ENCODE results near the gene CAMTA1.
A peak's percentile ranks its signal among the peaks of the same experiment; 100 is the strongest.
"Not testable (repeated sequence)": the region's sequence is repeated elsewhere in the genome, so short reads cannot be mapped to it uniquely, and the experiment has no call there.

CAMTA1 gene

GRCh38 chr1:7587773-7588456 lies 802.7 kb downstream of the CAMTA1 start:
- no peak for DNase-seq

- no peak for DNase-seq
Observed at GRCh38 chr1:7588457-7588827, 803.2 kb downstream of the CAMTA1 start.

GRCh38 chr1:7589080-7589735 lies 804.0 kb downstream of the CAMTA1 start:
- DNase-seq: no peak

- DNase-seq: no peak
Observed at GRCh38 chr1:7589774-7590425, 804.6 kb downstream of the CAMTA1 start.

DNA sequence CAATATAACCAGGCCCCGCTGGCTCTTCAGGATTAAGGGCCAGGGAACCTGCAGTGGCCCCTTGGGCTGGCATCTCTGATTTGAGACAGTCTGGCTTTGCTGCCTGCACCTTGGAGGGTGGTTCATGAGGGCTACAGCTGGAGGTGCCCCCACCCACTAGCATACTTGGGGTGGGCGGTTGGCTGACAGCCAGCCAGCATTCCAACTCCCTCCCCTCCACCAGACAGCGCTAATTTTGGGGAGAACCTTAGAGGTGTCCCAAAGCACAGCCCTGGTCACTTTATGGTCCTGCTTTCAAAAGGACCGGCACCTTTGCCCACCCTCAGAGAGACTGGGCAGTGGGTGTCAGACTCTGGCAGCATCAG lies 805.2 kb downstream of the CAMTA1 start:
- no peak for DNase-seq

- no peak for DNase-seq
Observed at GRCh38 chr1:7591565-7591964, 806.3 kb downstream of the CAMTA1 start.

GRCh38 chr1:7592120-7592798 lies 807.0 kb downstream of the CAMTA1 start:
- DNase-seq: no peak

- DNase-seq: peak; percentile 18 to 47
Observed at GRCh38 chr1:7594002-7594713, 808.9 kb downstream of the CAMTA1 start.

DNA sequence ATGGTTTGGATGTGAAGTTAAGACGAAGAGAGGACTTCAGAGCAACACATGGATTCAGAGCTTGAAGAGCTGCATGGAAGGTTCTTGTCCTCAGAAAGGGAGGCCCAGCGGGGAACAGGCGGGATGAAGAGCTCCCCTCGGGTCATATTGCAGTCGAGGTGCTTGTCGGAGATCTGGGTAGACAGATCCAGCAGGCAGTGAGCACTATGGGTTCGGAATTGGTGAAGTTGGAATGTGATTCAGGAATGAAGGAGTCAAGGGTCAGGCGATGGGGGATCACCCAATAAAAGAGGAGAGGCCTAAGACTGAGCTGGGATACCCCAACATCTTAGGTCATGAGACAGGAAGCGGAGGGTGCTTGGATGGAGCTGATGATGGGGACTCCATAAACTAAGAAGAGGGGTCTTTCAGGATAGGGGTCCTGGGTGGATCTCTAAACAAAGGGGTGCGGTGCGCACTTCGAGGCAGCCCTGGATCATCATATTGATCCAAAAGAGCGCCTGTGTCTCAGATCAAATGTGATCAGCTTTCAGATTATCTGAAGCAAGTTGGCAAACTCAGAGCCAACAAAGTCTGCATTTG lies 809.6 kb downstream of the CAMTA1 start:
- DNase-seq: no peak

DNA sequence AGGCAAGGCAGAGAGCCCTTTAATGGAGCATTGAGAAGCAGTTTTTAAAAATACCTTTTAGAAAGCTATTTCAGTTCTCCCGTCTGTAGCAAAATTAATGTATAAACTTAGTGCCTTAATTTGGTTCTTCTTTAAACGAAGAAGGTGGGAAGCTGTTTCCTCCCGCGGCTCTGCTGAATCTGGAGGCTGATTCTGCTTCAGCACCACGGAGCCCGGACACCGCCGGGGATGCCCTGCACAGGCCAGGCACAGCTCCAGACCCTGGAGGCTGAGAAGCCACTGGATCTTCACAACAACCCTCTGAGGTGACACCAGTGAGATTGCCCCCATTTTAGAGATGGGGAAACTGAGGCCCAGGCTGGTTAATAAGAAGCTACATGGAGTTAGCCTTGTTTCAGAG lies 810.1 kb downstream of the CAMTA1 start:
- no peak for DNase-seq

GRCh38 chr1:7596126-7596965 lies 811.1 kb downstream of the CAMTA1 start:
- no peak for DNase-seq

GRCh38 chr1:7598058-7598457 lies 812.8 kb downstream of the CAMTA1 start:
- DNase-seq: not testable (repeated sequence)

- DNase-seq: not testable (repeated sequence)
Observed at GRCh38 chr1:7604906-7605305, 819.7 kb downstream of the CAMTA1 start.

- DNase-seq: no peak
Observed at GRCh38 chr1:7606096-7606495, 820.8 kb downstream of the CAMTA1 start.

DNA sequence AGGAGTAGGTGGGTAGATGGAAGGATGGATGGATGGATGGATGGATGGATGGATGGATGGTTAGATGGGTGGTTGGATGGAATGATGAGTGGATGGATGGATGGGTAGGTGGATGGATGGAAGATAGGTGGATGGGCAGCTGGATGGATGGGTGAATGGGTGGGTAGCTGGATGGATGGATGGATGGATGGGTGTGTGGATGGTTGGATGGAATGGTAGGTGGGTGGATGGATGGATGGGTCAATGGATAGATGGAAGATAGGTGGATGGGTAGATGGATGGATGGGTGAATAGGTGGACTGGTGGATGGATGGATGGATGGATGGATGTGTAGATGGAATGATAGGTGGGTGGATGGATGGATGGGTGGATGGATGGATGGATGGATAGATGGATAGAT lies 821.8 kb downstream of the CAMTA1 start:
- no peak for DNase-seq

GRCh38 chr1:7608628-7609305 lies 823.5 kb downstream of the CAMTA1 start:
- no peak for DNase-seq

DNA sequence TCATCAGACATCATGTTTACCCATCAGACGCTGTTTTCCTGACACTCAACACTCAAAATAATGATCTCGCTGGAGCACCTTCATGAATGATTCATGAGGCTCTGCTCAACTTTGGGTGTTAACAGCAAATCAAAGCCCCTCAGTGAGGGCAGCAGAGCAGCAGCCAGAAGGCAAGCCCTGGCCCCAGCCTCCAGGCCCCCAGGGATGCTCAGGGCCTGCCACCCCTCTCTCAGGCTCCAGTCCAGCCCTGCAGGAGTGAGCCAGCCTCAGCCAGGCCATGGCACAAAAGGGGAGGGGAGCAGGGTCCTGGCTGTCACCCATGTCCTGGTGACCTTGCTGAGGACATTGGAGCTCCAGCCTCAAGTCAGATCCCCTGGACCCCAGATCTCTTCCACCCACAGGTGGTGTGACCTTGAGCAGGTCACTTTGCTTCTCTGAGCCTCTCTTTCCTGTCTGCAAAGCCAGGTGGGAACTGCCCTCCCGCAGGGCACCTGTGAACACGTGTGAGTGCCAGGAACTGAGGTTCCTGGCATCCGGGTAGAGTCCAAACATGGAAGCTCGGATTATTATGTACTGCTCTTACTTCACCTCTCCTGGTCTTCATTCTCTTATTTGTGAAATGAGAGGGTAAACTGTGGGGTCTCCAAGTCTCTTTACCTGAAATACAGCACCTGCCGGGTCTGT lies 824.2 kb downstream of the CAMTA1 start:
- DNase-seq: no peak

GRCh38 chr1:7610106-7610731 lies 825.0 kb downstream of the CAMTA1 start:
- DNase-seq: no peak

GRCh38 chr1:7610936-7611335 lies 825.7 kb downstream of the CAMTA1 start:
- no peak for DNase-seq

DNA sequence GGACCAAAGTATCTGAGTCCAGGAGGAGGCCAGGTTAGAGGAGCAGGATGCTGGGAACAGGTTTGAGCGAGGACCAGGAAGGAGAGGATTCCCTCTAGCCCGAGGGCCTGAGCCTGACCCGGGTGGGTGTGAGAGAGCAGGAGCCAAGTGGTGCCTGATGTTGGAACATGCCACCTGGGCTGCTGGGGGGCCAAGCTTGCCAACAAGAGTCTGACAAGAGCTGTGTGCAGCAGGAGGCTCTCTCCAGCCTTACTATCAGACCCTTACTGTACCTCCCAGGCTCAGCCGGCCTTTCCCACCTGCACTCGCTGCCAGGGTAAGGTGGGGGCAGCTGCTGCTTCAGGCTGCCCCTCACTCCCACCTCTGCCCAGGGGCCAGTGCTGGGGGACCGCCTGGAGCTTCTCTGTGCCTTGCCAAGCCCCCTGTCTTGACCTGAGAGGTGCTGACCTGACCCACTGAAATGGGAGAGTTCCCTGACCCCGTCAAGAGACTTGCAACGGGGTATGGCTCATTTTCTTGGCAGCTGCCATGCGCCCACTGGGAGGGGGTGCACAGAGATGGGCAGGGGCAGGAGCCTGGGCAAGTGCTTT lies 826.3 kb downstream of the CAMTA1 start:
- no peak for DNase-seq
